GM12878 (cell line): ENCODE measurements around the gene NRDE2.

Source experiments
- GABPA ChIP-seq: IDR thresholded peaks from 2 replicates; pipeline ENCODE4 v1.6.1; 2014; ENCODE audit warnings: antibody characterized with exemption, low read depth, mild to moderate bottlenecking, inconsistent platforms
- SMC3 ChIP-seq: IDR thresholded peaks from 2 replicates; pipeline ENCODE4 v1.6.1; 2011; ENCODE audit warnings: low read length, improper control_type of control experiment, borderline replicate concordance
- SRF ChIP-seq, 2 experiments: IDR thresholded peaks; 2 replicates each; pipeline ENCODE4 v1.6.1; 2011; ENCODE audit warnings: low read depth in 2 of 2, low read length in 2 of 2, mild to moderate bottlenecking in 1 of 2, moderate library complexity in 1 of 2
- TCF3 ChIP-seq: IDR thresholded peaks from 2 replicates; pipeline ENCODE4 v1.6.1; 2012; ENCODE audit warnings: low read depth, mild to moderate bottlenecking, low read length, borderline replicate concordance; ENCODE audit not compliant: insufficient read depth
- TF ChIP-seq, protein P1 (sequence below), 3 experiments: IDR thresholded peaks in 2 of 3; conservative IDR thresholded peaks in 1 of 3; 2 replicates each; pipeline ENCODE4 v1.5.1; 2011; ENCODE audit warnings: low read depth in 3 of 3, low read length in 3 of 3, mild to moderate bottlenecking in 3 of 3, control low read depth in 2 of 3, moderate library complexity in 2 of 3, inconsistent platforms in 1 of 3, mixed read lengths in 1 of 3; ENCODE audit not compliant: control insufficient read depth in 2 of 3, insufficient read depth in 1 of 3; ENCODE audit errors: extremely low read depth in 1 of 3
- TF ChIP-seq, protein P2 (sequence below): IDR thresholded peaks from 2 replicates; pipeline ENCODE4 v1.6.1; 2011; ENCODE audit warnings: low read depth, low read length, improper control_type of control experiment, borderline replicate concordance
- TF ChIP-seq, protein P3 (sequence below): IDR thresholded peaks from 2 replicates; pipeline ENCODE4 v1.6.1; 2012; ENCODE audit warnings: low read depth, low read length, improper control_type of control experiment

DNA sequence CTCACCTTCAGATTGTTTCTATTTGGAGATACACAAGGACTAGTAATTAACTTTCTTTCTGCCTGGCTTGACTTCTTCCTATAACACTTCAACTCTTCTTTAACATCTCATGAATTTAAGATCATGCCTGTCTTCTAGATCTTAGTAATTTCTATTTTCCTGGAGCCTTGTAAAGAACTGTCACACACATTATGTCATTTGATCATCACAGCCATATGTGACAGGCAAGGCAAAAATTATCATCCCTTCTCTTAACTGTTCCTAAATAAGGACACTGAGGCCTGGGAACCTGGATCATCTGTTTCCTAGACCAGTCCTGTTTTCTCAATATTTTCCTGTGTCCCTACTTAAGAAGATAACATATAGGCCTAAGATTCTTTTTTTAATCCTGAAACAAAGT, 27.2 kb downstream of the NRDE2 start:
- TF ChIP-seq, protein P1, sequence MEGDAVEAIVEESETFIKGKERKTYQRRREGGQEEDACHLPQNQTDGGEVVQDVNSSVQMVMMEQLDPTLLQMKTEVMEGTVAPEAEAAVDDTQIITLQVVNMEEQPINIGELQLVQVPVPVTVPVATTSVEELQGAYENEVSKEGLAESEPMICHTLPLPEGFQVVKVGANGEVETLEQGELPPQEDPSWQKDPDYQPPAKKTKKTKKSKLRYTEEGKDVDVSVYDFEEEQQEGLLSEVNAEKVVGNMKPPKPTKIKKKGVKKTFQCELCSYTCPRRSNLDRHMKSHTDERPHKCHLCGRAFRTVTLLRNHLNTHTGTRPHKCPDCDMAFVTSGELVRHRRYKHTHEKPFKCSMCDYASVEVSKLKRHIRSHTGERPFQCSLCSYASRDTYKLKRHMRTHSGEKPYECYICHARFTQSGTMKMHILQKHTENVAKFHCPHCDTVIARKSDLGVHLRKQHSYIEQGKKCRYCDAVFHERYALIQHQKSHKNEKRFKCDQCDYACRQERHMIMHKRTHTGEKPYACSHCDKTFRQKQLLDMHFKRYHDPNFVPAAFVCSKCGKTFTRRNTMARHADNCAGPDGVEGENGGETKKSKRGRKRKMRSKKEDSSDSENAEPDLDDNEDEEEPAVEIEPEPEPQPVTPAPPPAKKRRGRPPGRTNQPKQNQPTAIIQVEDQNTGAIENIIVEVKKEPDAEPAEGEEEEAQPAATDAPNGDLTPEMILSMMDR (IDR thresholded peaks at IDR 0.05 in 2 of 3, conservative IDR thresholded peaks at IDR 0.05 in 1 of 3; ENCODE audit: control insufficient read depth in 2 of 3, extremely low read depth in 1 of 3, insufficient read depth in 1 of 3, low read depth in 3 of 3, low read length in 3 of 3), result no peak
- no peak for TF ChIP-seq SRF (IDR thresholded peaks at IDR 0.05; ENCODE audit: low read depth in 2 of 2, low read length in 2 of 2)
- TF ChIP-seq, protein P2, sequence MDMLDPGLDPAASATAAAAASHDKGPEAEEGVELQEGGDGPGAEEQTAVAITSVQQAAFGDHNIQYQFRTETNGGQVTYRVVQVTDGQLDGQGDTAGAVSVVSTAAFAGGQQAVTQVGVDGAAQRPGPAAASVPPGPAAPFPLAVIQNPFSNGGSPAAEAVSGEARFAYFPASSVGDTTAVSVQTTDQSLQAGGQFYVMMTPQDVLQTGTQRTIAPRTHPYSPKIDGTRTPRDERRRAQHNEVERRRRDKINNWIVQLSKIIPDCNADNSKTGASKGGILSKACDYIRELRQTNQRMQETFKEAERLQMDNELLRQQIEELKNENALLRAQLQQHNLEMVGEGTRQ, result no peak
- no peak for TF ChIP-seq GABPA
- no peak for TF ChIP-seq SMC3
- TF ChIP-seq, protein P3, sequence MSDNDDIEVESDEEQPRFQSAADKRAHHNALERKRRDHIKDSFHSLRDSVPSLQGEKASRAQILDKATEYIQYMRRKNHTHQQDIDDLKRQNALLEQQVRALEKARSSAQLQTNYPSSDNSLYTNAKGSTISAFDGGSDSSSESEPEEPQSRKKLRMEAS, result no peak
- no peak for TF ChIP-seq TCF3
